Lung (tissue), 12 donors: Measurements from ENCODE around the gene MFRP. TPM values are rescaled to one million over a fixed set of nuclear protein-coding genes. Genes with fewer than 3 reads are reported as not detected.

Experiments
- ATAC-seq: fragments of 200-7000 bp; cut with Tn5 transposase; one replicate; pipeline ENCODE4 v1.9.1; 2020; ENCODE audit warnings: moderate number of reproducible peaks; ENCODE audit not compliant: insufficient read depth, low FRiP score
- DNase-seq, 3 donors: peaks; one replicate each; pipeline ENCODE4 v3.0.0-alpha.2; 2013 to 2017
- H3K27ac ChIP-seq, 2 donors: one replicate each; pipeline ENCODE4 v1.5.1; 2013; ENCODE audit warnings: mild to moderate bottlenecking in 2 of 2, moderate library complexity in 2 of 2, control low read depth in 1 of 2, inconsistent platforms in 1 of 2, low read depth in 1 of 2, low read length in 1 of 2
- H3K27me3 ChIP-seq, 3 donors: one replicate each; pipeline ENCODE4 v1.5.1; 2013; ENCODE audit warnings: low read length in 2 of 3; ENCODE audit not compliant: control insufficient read depth in 3 of 3, insufficient read depth in 3 of 3
- H3K36me3 ChIP-seq, 4 donors: one replicate each; pipeline ENCODE4 v1.5.1; 2013; ENCODE audit warnings: low read length in 4 of 4, mild to moderate bottlenecking in 1 of 4, moderate library complexity in 1 of 4; ENCODE audit not compliant: control insufficient read depth in 4 of 4, insufficient read depth in 4 of 4
- H3K4me1 ChIP-seq, 5 donors: one replicate each; pipeline ENCODE4 v1.5.1; 2013; ENCODE audit warnings: low read length in 5 of 5, mild to moderate bottlenecking in 2 of 5, moderate library complexity in 1 of 5; ENCODE audit not compliant: control insufficient read depth in 5 of 5, insufficient read depth in 5 of 5
- H3K4me3 ChIP-seq: one replicate; pipeline ENCODE4 v1.5.1; 2013; ENCODE audit warnings: mild to moderate bottlenecking, control low read depth, moderate library complexity
- H3K9ac ChIP-seq, 2 donors: one replicate each; pipeline ENCODE4 v1.5.1; 2013; ENCODE audit warnings: low read length in 2 of 2, control low read depth in 1 of 2; ENCODE audit not compliant: insufficient read depth in 1 of 2
- H3K9me3 ChIP-seq, 4 donors: one replicate each; pipeline ENCODE4 v1.5.1; 2013; ENCODE audit warnings: low read length in 3 of 4, mild to moderate bottlenecking in 1 of 4, moderate library complexity in 1 of 4; ENCODE audit not compliant: control insufficient read depth in 4 of 4, insufficient read depth in 3 of 4
- WGBS, 2 donors: extraction: QIAGEN DNeasy Blood & Tissue Kit; methylation state at CpG; one replicate each; pipeline ENCODE4 v1.1.7; 2013; 5-methylcytosine and 5-hydroxymethylcytosine counted together
- polyA plus RNA-seq, 2 donors: library from polyadenylated mRNA; stranded (reverse); fragments of 200-250 nt; gene quantifications; one replicate each; pipeline ENCODE4 v1.2.1, GENCODE V29; 2013
- total RNA-seq, 2 donors: library from RNA; depleted of rRNA in 1 of 2; stranded (reverse); fragments of >200 nt in 1 of 2; gene quantifications; one replicate each; pipeline ENCODE4 v1.2.1, GENCODE V29; 2014 to 2021
- TF ChIP-seq, protein P1 (sequence below): IDR thresholded peaks from 2 replicates; pipeline ENCODE4 v1.5.1; 2012; ENCODE audit warnings: mild to moderate bottlenecking; ENCODE audit errors: control extremely low read depth, extremely low read depth
- donor health status: control.
- donor health status: control.
- donor health status: Bipolar disorder and iron deficiency.
- donor health status: healthy.
- donor health status: DM: yes; HTN: yes; CAD: no.

The MFRP gene
- total and polyA plus RNA-seq, 4 donors = not detected

DNA sequence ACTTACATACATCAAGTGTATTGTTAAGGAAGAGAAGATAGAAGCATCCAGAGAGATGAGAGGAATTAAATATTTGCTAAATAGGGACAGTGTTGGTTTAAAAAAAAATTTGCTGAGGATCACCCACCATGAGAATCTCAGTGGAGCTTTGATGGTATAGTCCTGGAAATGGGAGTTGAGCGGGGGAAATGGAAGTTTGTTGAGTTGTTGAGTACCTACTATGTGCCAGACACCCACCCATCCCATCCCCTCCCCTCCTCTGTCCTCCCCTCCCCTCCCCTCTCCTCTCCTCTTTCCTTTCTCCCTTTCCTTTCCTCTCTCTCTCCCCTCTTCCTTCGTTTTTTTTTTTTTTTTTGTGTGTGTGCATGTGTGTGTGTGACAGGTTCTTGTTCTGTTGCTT, 4.7 kb upstream of the MFRP start:
- no peak for DNase-seq
- H3K4me1 ChIP-seq = peaks cover 0 to 5% (median 3%) of the 10 kb centered on the region in 5 donors
- 63 to 88% methylated on average over 1 to 2 of the region's 2 CpGs for WGBS, 2 donors
- no peaks in the 10 kb centered on the region for H3K9me3 ChIP-seq
- H3K4me3 ChIP-seq = no peak overlapping the region
- H3K9ac ChIP-seq = no peak overlapping the region
- no peak overlapping the region for H3K27ac ChIP-seq
- ATAC-seq = no peak
- no peaks in the 10 kb centered on the region for H3K36me3 ChIP-seq
- TF ChIP-seq, protein P1, sequence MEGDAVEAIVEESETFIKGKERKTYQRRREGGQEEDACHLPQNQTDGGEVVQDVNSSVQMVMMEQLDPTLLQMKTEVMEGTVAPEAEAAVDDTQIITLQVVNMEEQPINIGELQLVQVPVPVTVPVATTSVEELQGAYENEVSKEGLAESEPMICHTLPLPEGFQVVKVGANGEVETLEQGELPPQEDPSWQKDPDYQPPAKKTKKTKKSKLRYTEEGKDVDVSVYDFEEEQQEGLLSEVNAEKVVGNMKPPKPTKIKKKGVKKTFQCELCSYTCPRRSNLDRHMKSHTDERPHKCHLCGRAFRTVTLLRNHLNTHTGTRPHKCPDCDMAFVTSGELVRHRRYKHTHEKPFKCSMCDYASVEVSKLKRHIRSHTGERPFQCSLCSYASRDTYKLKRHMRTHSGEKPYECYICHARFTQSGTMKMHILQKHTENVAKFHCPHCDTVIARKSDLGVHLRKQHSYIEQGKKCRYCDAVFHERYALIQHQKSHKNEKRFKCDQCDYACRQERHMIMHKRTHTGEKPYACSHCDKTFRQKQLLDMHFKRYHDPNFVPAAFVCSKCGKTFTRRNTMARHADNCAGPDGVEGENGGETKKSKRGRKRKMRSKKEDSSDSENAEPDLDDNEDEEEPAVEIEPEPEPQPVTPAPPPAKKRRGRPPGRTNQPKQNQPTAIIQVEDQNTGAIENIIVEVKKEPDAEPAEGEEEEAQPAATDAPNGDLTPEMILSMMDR = no peak
- H3K27me3 ChIP-seq = peaks cover 0 to 6% (median 0%) of the 10 kb centered on the region in 3 donors

DNA sequence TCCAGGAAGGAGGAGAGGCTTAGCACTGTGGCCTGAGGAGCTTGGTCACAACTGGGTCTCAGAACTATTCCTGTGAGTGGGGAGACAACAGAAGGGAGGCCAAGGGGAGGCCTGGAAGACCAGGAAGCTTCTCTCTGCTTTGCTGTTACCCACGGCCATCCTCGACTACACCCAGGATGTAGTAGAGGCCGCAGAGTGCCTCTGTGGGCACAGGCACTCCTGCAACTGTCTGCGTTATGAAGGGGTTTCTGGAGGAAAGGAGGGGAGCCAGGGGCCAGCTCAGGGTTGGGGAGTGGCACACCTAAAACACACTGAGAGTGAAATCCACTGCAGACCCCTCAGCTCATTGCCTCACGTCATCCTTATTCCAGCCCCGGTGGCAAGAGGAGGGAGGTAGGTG, 3.8 kb upstream of the MFRP start:
- ATAC-seq = no peak
- DNase-seq = no peak
- H3K4me3 ChIP-seq = no peak overlapping the region
- no peaks in the 10 kb centered on the region for H3K9me3 ChIP-seq
- H3K4me1 ChIP-seq = peaks cover 0 to 5% (median 2%) of the 10 kb centered on the region in 5 donors
- TF ChIP-seq, protein P1 = no peak
- 68 to 69% methylated on average over 6 of the region's 6 CpGs for WGBS, 2 donors
- peaks cover 0 to 6% (median 0%) of the 10 kb centered on the region in 3 donors for H3K27me3 ChIP-seq
- no peaks in the 10 kb centered on the region for H3K36me3 ChIP-seq
- no peak overlapping the region for H3K9ac ChIP-seq
- H3K27ac ChIP-seq = no peak overlapping the region

DNA sequence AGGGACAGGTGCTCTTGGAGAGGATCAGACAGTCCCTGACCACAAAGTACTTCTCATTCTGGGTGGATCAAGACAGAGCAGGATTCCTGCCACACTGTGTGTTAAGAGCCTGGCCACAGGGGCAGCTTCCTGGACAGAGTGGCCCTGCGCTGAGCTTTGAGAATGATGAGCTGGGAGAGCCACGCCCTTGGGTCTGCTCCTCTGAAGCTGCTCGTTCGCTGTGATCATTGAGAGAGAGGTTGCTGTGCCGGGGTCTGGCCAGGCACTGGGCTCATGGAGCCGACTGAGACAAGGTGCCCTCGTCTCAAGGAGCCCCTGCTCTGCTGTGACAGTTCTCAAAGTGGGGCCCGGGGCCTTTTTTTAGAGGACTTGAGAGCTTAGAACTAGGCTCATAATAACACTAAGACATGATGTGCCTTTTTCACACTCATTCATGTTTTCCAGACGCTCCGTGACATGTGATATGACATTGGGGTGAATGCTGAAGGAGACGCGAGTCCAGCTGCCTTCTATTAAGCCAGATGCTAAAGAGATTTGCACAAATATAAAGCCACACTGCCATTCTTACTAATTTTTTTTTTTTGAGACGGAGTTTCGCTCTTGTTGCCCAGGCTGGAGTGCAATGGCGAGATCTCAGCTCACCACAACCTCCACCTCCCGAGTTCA, 1.6 kb upstream of the MFRP start:
- DNase-seq (no peak), ATAC-seq (no peak)
- no peak overlapping the region for H3K27ac ChIP-seq
- no peak overlapping the region for H3K9ac ChIP-seq
- peaks cover 0 to 6% (median 0%) of the 10 kb centered on the region in 3 donors for H3K27me3 ChIP-seq
- peaks cover 0 to 4% (median 2%) of the 10 kb centered on the region in 5 donors for H3K4me1 ChIP-seq
- TF ChIP-seq, protein P1 = no peak
- no peaks in the 10 kb centered on the region for H3K36me3 ChIP-seq
- H3K9me3 ChIP-seq = no peaks in the 10 kb centered on the region
- no peak overlapping the region for H3K4me3 ChIP-seq
- WGBS, 2 donors = 77% methylated on average over 16 of the region's 16 CpGs

DNA sequence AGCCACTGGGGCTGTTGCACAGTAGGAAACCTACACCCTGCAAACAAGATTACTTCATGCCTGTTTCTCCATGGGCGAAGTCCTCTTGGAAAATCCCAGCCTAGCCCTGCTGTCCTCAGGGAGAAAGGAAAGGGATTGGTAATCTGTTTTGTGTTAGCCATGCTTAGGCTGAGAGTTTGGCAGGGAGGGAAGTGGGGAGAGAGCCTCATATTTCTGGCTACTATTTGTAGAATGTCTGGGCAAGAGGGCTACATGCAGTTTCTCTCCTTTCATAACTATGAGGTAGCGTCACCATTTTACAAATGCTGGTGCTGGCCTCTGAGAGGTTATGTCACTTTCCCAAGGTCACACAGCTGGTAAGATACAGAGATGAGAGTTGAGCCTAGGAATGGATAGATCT, 737 bp upstream of the MFRP start:
- 82 to 98% methylated on average over 2 of the region's 2 CpGs for WGBS, 2 donors
- DNase-seq (no peak), ATAC-seq (no peak)
- H3K4me1 ChIP-seq = no peaks in the 10 kb centered on the region
- no peaks in the 10 kb centered on the region for H3K9me3 ChIP-seq
- no peak overlapping the region for H3K27ac ChIP-seq
- no peak overlapping the region for H3K4me3 ChIP-seq
- no peak overlapping the region for H3K9ac ChIP-seq
- peaks cover 0 to 6% (median 0%) of the 10 kb centered on the region in 3 donors for H3K27me3 ChIP-seq
- H3K36me3 ChIP-seq = no peaks in the 10 kb centered on the region
- TF ChIP-seq, protein P1 = no peak
